ENCODE measurements around the gene DACH1.

DNA sequence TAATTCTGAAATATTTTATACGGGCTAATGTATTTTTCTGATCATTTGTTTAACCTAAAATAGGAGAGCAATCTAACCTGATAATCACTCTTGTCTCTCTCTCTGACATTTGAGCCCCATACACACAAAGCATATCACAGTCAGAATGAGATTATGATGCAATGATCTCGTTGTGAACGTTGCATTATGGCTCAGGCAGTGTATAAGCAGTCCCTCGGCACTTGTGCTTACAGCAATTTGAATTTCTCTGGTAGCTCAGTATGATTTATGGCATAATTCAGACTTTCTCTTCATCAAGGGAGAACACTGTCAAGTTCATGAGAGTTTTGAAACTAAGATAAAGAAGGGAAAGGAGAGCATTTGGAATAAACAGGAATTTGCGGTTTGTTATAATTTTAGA, 256.1 kb downstream of the DACH1 start:
- TF ChIP-seq EZH2 (IDR thresholded peaks at IDR 0.05; ENCODE audit: low read length, missing control alignments) = no peak
- TF ChIP-seq, protein P1, sequence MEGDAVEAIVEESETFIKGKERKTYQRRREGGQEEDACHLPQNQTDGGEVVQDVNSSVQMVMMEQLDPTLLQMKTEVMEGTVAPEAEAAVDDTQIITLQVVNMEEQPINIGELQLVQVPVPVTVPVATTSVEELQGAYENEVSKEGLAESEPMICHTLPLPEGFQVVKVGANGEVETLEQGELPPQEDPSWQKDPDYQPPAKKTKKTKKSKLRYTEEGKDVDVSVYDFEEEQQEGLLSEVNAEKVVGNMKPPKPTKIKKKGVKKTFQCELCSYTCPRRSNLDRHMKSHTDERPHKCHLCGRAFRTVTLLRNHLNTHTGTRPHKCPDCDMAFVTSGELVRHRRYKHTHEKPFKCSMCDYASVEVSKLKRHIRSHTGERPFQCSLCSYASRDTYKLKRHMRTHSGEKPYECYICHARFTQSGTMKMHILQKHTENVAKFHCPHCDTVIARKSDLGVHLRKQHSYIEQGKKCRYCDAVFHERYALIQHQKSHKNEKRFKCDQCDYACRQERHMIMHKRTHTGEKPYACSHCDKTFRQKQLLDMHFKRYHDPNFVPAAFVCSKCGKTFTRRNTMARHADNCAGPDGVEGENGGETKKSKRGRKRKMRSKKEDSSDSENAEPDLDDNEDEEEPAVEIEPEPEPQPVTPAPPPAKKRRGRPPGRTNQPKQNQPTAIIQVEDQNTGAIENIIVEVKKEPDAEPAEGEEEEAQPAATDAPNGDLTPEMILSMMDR (conservative IDR thresholded peaks at IDR 0.05 in 1 of 2, IDR thresholded peaks at IDR 0.05 in 1 of 2; ENCODE audit: low read depth in 1 of 2, low read length in 2 of 2) = no peak

Data from fibroblast of lung (primary cell).